ENCODE results near the gene APLP2.

GRCh38 chr11:130094614-130095013, 24.9 kb downstream of the APLP2 start:
- TF ChIP-seq CTCF (IDR thresholded peaks at IDR 0.05; ENCODE audit: borderline replicate concordance, extremely low read depth, low read length, poor library complexity, severe bottlenecking) (no peak), EZH2 (IDR thresholded peaks at IDR 0.05; ENCODE audit: borderline replicate concordance, low read depth, low read length, severe bottlenecking) (no peak)

Measured in DND-41 (cell line).